H1 (cell line): ENCODE measurements around the gene CDK13.
"Not testable (repeated sequence)": the region's sequence is repeated elsewhere in the genome, so short reads cannot be mapped to it uniquely, and the experiment has no call there.

ENCODE experiments used
- BRCA1 ChIP-seq: IDR thresholded peaks from 2 replicates; pipeline ENCODE4 v1.6.1; 2012; ENCODE audit warnings: low read depth, low read length, improper control_type of control experiment
- CHD2 ChIP-seq: IDR thresholded peaks from 2 replicates; pipeline ENCODE4 v1.6.1; 2012; ENCODE audit warnings: low read length, improper control_type of control experiment
- EP300 ChIP-seq, 2 experiments: IDR thresholded peaks; 1 replicate in 1 of 2; 2 replicates in 1 of 2; pipeline ENCODE4 v1.6.1; 2011 to 2012; ENCODE audit warnings: low read depth in 2 of 2, low read length in 2 of 2, mild to moderate bottlenecking in 2 of 2, borderline replicate concordance in 1 of 2, inconsistent platforms in 1 of 2, moderate library complexity in 1 of 2
- FOSL1 ChIP-seq: IDR thresholded peaks from 2 replicates; pipeline ENCODE4 v1.6.1; 2011; ENCODE audit warnings: mild to moderate bottlenecking, low read depth, low read length, moderate library complexity; ENCODE audit not compliant: insufficient read depth
- POLR2A ChIP-seq, 2 experiments: IDR thresholded peaks; 1 replicate in 1 of 2; 2 replicates in 1 of 2; pipeline ENCODE4 v1.6.1; 2011; ENCODE audit warnings: low read depth in 2 of 2, low read length in 2 of 2, mild to moderate bottlenecking in 2 of 2; ENCODE audit errors: control extremely low read depth in 1 of 2
- RAD21 ChIP-seq, 2 experiments: IDR thresholded peaks in 1 of 2; conservative IDR thresholded peaks in 1 of 2; 2 replicates each; pipeline ENCODE4 v1.6.1; 2011; ENCODE audit warnings: low read depth in 2 of 2, low read length in 2 of 2, improper control_type of control experiment in 1 of 2, inconsistent platforms in 1 of 2, mild to moderate bottlenecking in 1 of 2, moderate library complexity in 1 of 2
- RFX5 ChIP-seq: IDR thresholded peaks from 2 replicates; pipeline ENCODE4 v1.6.1; 2011; ENCODE audit warnings: low read depth, low read length, improper control_type of control experiment, borderline replicate concordance
- SP2 ChIP-seq: IDR thresholded peaks from 2 replicates; pipeline ENCODE4 v1.6.1; 2012; ENCODE audit warnings: mild to moderate bottlenecking, low read length, inconsistent platforms
- TAF1 ChIP-seq: IDR thresholded peaks from 2 replicates; pipeline ENCODE4 v1.6.1; 2011; ENCODE audit warnings: mild to moderate bottlenecking, low read depth, low read length
- TBP ChIP-seq: IDR thresholded peaks from 2 replicates; pipeline ENCODE4 v1.6.1; 2011; ENCODE audit warnings: low read depth, low read length, improper control_type of control experiment
- USF2 ChIP-seq: IDR thresholded peaks from 2 replicates; pipeline ENCODE4 v1.6.1; 2011; ENCODE audit warnings: low read length, improper control_type of control experiment
- TF ChIP-seq, protein P1 (sequence below), 3 experiments: IDR thresholded peaks; 1 replicate in 2 of 3; 2 replicates in 1 of 3; pipeline versions ENCODE4 v1.5.1 to v1.6.1; 2011; ENCODE audit warnings: low read length in 3 of 3, mild to moderate bottlenecking in 3 of 3, inconsistent platforms in 2 of 3, low read depth in 1 of 3, moderate library complexity in 1 of 3; ENCODE audit not compliant: insufficient read depth in 1 of 3; ENCODE audit errors: control extremely low read depth in 1 of 3

DNA sequence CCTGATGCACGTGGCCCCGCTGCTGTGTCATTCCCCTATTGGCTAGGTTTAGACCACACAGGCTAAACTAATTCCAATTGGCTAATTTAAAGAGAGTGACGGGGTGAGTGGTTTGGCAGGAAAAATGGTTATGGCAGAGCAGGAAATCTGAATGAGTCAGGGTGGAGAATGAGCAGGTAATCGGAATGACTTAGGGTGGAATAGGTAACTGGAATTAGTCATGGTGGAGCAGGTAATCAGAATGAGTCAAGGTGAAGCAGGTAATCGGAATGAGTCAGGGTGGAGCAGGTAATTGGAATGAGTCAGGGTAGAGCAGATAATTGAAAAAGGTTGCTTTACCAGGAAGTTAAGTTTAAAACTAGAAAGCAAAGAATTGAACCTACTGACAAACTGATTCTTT is 191.9 kb downstream of the CDK13 start:
- TF ChIP-seq SP2; TAF1; CHD2; EP300 (IDR thresholded peaks at IDR 0.05; ENCODE audit: borderline replicate concordance in 1 of 2, low read depth in 2 of 2, low read length in 2 of 2); RFX5; POLR2A (IDR thresholded peaks at IDR 0.05; ENCODE audit: control extremely low read depth in 1 of 2, low read depth in 2 of 2, low read length in 2 of 2); RAD21 (IDR thresholded peaks at IDR 0.05 in 1 of 2, conservative IDR thresholded peaks at IDR 0.05 in 1 of 2; ENCODE audit: low read depth in 2 of 2, low read length in 2 of 2); FOSL1; BRCA1; USF2; TBP: not testable (repeated sequence)
- TF ChIP-seq, protein P1, sequence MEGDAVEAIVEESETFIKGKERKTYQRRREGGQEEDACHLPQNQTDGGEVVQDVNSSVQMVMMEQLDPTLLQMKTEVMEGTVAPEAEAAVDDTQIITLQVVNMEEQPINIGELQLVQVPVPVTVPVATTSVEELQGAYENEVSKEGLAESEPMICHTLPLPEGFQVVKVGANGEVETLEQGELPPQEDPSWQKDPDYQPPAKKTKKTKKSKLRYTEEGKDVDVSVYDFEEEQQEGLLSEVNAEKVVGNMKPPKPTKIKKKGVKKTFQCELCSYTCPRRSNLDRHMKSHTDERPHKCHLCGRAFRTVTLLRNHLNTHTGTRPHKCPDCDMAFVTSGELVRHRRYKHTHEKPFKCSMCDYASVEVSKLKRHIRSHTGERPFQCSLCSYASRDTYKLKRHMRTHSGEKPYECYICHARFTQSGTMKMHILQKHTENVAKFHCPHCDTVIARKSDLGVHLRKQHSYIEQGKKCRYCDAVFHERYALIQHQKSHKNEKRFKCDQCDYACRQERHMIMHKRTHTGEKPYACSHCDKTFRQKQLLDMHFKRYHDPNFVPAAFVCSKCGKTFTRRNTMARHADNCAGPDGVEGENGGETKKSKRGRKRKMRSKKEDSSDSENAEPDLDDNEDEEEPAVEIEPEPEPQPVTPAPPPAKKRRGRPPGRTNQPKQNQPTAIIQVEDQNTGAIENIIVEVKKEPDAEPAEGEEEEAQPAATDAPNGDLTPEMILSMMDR (IDR thresholded peaks at IDR 0.05; ENCODE audit: control extremely low read depth in 1 of 3, insufficient read depth in 1 of 3, low read depth in 1 of 3, low read length in 3 of 3): not testable (repeated sequence)
